Left lobe of liver (tissue), 2 donors: Measurements from ENCODE around the gene CCNT2. TPM values are rescaled to one million over a fixed set of nuclear protein-coding genes. Genes with fewer than 3 reads are reported as not detected.
A peak's percentile ranks its signal among the peaks of the same experiment; 100 is the strongest.
"Not testable (repeated sequence)": the region's sequence is repeated elsewhere in the genome, so short reads cannot be mapped to it uniquely, and the experiment has no call there.

Source experiments
- ATAC-seq: fragments of 200-7000 bp; cut with Tn5 transposase; one replicate; pipeline ENCODE4 v1.9.1; 2020; ENCODE audit warnings: mild to moderate bottlenecking, moderate library complexity
- DNase-seq: peaks from one replicate; pipeline ENCODE4 v3.0.0-alpha.2; 2020; ENCODE audit warnings: low spot score
- total RNA-seq: library from RNA; stranded (reverse); gene quantifications from one replicate; pipeline ENCODE4 v1.2.1, GENCODE V29; 2021
- donor health status: DM: no; HTN: no; CAD: no; lungs with moderate emphysema.
- donor health status: DM: no; HTN: yes; CAD: no.

The CCNT2 gene
- total RNA-seq, 1 donor from 2014 or later = 19.5 TPM

GRCh38 chr2:134973241-134974138 lies 54.9 kb downstream of the CCNT2 start:
- no peak for ATAC-seq
- no peak for DNase-seq

GRCh38 chr2:134975281-134976009 lies 56.8 kb downstream of the CCNT2 start:
- DNase-seq (no peak), ATAC-seq (peak; percentile 17)

- DNase-seq = no peak
- ATAC-seq = no peak
These were observed 57.6 kb downstream of the CCNT2 start for GRCh38 chr2:134976074-134976702.

- not testable (repeated sequence) for DNase-seq, ATAC-seq
These were observed 58.5 kb downstream of the CCNT2 start for GRCh38 chr2:134977104-134977503.

- no peak for DNase-seq
- ATAC-seq = no peak
These were observed 60.6 kb downstream of the CCNT2 start for GRCh38 chr2:134979221-134979620.

- DNase-seq (no peak), ATAC-seq (no peak)
These were observed 62.0 kb downstream of the CCNT2 start for GRCh38 chr2:134980639-134981038.

- ATAC-seq (no peak), DNase-seq (no peak)
These were observed 64.0 kb downstream of the CCNT2 start for GRCh38 chr2:134982603-134983002.

GRCh38 chr2:134985061-134985460 lies 66.4 kb downstream of the CCNT2 start:
- ATAC-seq (no peak), DNase-seq (no peak)

- ATAC-seq = peak; percentile 86
- no peak for DNase-seq
These were observed 70.5 kb downstream of the CCNT2 start for GRCh38 chr2:134988994-134989605.

- ATAC-seq (no peak), DNase-seq (no peak)
These were observed 80.9 kb downstream of the CCNT2 start for GRCh38 chr2:134999521-134999920.

GRCh38 chr2:135002836-135003235 lies 84.2 kb downstream of the CCNT2 start:
- no peak for ATAC-seq

GRCh38 chr2:135004005-135004746 lies 85.6 kb downstream of the CCNT2 start:
- DNase-seq = peak; percentile 72
- ATAC-seq = peak; percentile 100

More at GRCh38 chr2:135002836-135003235, 84.2 kb downstream of the CCNT2 start:
- DNase-seq = no peak

GRCh38 chr2:135005753-135006152 lies 87.1 kb downstream of the CCNT2 start:
- ATAC-seq (no peak), DNase-seq (no peak)

Other genes with a start within 250 kb of the CCNT2 start
- gene TMEM163, start 199.8 kb upstream of the CCNT2 start, total RNA-seq = 0.10 TPM
- 123 TPM for gene ACMSD, start 80.2 kb upstream of the CCNT2 start, total RNA-seq
- not detected for gene MAP3K19, start 128.6 kb downstream of the CCNT2 start, total RNA-seq
- gene RAB3GAP1, start 133.5 kb downstream of the CCNT2 start, total RNA-seq = 13.1 TPM